Measurements from ENCODE around the gene CENPS. TPM values are rescaled to one million over a fixed set of nuclear protein-coding genes. Genes with fewer than 3 reads are reported as not detected.
A peak's percentile ranks its signal among the peaks of the same experiment; 100 is the strongest.

Gene CENPS
- total and polyA plus RNA-seq, 2 donors (not counting 1 experiment from before 2014, with no cell fraction given): 10.2 to 11.9 TPM

DNA sequence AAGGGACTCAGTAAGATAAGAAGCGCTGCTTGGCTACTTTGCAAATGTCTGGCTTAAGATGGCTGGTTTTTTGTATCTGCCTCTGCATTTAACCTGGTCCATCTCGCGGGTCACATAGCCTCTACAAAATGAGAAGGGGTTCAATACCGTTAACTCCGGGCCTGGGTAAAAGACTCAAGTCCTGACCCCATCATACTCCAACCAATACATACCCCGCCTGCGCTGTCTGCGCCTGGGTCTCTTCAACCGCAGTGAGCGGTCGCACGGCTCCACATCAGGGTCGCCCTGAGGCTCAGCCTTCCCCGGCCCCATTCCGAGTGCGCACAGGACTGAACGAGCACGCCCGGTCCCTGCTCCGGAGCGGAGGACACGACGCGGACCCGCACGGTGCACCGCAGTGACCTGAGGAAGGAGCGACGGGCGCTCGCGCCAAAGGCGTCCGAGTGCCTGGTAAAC, 31.9 kb upstream of the CENPS start:
- Histone ChIP-seq H4K20me1 (ENCODE audit: control insufficient read depth, extremely low read depth, insufficient read depth, low read length) (no peaks in the 10 kb centered on the region), H3K9ac (ENCODE audit: insufficient read depth, low read length) (peak overlapping the region; percentile 69), H3K27ac (ENCODE audit: insufficient read depth, low read length) (peak overlapping the region; percentile 79), H2AFZ (ENCODE audit: low read length) (peak overlapping the region; percentile 87), H3K4me1 (ENCODE audit: control insufficient read depth, extremely low read depth, insufficient read depth, low read length) (peaks cover 8% of the 10 kb centered on the region), H3K79me2 (ENCODE audit: control insufficient read depth, insufficient read depth, low read length) (peaks cover 24% of the 10 kb centered on the region), H3K9me3 (ENCODE audit: control insufficient read depth, insufficient read depth, low read depth, low read length) (no peaks in the 10 kb centered on the region), H3K4me3 (replicated peaks in 1 of 4; ENCODE audit: control extremely low read depth in 1 of 4, insufficient read depth in 1 of 4, low read depth in 3 of 4, low read length in 4 of 4) (peak overlapping the region; percentile 67 to 94 (median 72)), H3K4me2 (ENCODE audit: extremely low read depth, insufficient read depth, low read length) (peak overlapping the region; percentile 93), H3K36me3 (ENCODE audit: control insufficient read depth, insufficient read depth, low read length) (no peaks in the 10 kb centered on the region), H3K27me3 (ENCODE audit: control insufficient read depth, insufficient read depth, low read length) (no peaks in the 10 kb centered on the region)
- TF ChIP-seq, protein P1, sequence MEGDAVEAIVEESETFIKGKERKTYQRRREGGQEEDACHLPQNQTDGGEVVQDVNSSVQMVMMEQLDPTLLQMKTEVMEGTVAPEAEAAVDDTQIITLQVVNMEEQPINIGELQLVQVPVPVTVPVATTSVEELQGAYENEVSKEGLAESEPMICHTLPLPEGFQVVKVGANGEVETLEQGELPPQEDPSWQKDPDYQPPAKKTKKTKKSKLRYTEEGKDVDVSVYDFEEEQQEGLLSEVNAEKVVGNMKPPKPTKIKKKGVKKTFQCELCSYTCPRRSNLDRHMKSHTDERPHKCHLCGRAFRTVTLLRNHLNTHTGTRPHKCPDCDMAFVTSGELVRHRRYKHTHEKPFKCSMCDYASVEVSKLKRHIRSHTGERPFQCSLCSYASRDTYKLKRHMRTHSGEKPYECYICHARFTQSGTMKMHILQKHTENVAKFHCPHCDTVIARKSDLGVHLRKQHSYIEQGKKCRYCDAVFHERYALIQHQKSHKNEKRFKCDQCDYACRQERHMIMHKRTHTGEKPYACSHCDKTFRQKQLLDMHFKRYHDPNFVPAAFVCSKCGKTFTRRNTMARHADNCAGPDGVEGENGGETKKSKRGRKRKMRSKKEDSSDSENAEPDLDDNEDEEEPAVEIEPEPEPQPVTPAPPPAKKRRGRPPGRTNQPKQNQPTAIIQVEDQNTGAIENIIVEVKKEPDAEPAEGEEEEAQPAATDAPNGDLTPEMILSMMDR (conservative IDR thresholded peaks at IDR 0.05 in 1 of 2, IDR thresholded peaks at IDR 0.05 in 1 of 2; ENCODE audit: low read depth in 1 of 2, low read length in 2 of 2): no peak
- TF ChIP-seq EZH2 (IDR thresholded peaks at IDR 0.05; ENCODE audit: low read length, missing control alignments): no peak
- DNase-seq (ENCODE audit: low read depth in 2 of 2): no peak

GRCh38 chr1:10398734-10399443, 31.3 kb upstream of the CENPS start, which contains the start of gene PGD:
Gene PGD (plus strand): TSS chr1:10399064. CDS start chr1:10399118, 54 bp downstream.
- Histone ChIP-seq H3K79me2 (ENCODE audit: control insufficient read depth, insufficient read depth, low read length) (peaks cover 24% of the 10 kb centered on the region), H3K36me3 (ENCODE audit: control insufficient read depth, insufficient read depth, low read length) (no peaks in the 10 kb centered on the region), H3K9me3 (ENCODE audit: control insufficient read depth, insufficient read depth, low read depth, low read length) (no peaks in the 10 kb centered on the region), H4K20me1 (ENCODE audit: control insufficient read depth, extremely low read depth, insufficient read depth, low read length) (no peaks in the 10 kb centered on the region), H2AFZ (ENCODE audit: low read length) (peak within 1 kb of the TSS; percentile 87), H3K4me2 (ENCODE audit: extremely low read depth, insufficient read depth, low read length) (peak within 1 kb of the TSS; percentile 93), H3K27ac (ENCODE audit: insufficient read depth, low read length) (peak within 1 kb of the TSS; percentile 79), H3K4me1 (ENCODE audit: control insufficient read depth, extremely low read depth, insufficient read depth, low read length) (peaks cover 8% of the 10 kb centered on the region), H3K9ac (ENCODE audit: insufficient read depth, low read length) (peak within 1 kb of the TSS; percentile 85), H3K4me3 (replicated peaks in 1 of 4; ENCODE audit: control extremely low read depth in 1 of 4, insufficient read depth in 1 of 4, low read depth in 3 of 4, low read length in 4 of 4) (peak within 1 kb of the TSS; percentile 71 to 94 (median 74)), H3K27me3 (ENCODE audit: control insufficient read depth, insufficient read depth, low read length) (no peaks in the 10 kb centered on the region)
- TF ChIP-seq, protein P1 (conservative IDR thresholded peaks at IDR 0.05 in 1 of 2, IDR thresholded peaks at IDR 0.05 in 1 of 2; ENCODE audit: low read depth in 1 of 2, low read length in 2 of 2): peak in 1 of 2 donors; percentile 7
- TF ChIP-seq EZH2 (IDR thresholded peaks at IDR 0.05; ENCODE audit: low read length, missing control alignments): no peak
- DNase-seq (ENCODE audit: low read depth in 2 of 2): peak; percentile 97 to 98

DNA sequence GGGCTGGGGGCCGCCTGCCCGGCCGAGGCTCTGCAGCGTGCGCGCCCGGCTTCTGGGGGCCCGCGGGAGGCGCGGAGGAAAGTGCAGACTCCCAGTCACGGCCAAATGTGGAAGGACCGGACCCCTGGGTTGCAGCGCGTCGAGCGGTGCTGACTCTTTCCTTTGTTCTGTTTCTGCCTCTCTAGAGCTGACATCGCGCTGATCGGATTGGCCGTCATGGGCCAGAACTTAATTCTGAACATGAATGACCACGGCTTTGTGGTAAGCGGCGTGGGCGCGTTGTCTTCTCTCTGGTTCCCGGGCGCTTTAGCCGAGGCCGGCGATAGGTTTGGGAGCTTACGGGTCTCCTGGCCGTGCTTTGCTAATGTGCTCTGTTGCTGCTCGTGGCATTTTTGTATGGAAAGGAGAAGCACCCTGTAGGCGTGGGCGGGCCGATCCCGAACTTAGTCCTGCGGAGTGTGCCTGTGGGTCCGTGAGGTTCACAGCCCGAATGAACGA, 30.7 kb upstream of the CENPS start:
- Histone ChIP-seq H3K9ac (ENCODE audit: insufficient read depth, low read length) (peak overlapping the region; percentile 85), H3K79me2 (ENCODE audit: control insufficient read depth, insufficient read depth, low read length) (peaks cover 24% of the 10 kb centered on the region), H2AFZ (ENCODE audit: low read length) (no peak overlapping the region), H3K27ac (ENCODE audit: insufficient read depth, low read length) (peak overlapping the region; percentile 78), H3K9me3 (ENCODE audit: control insufficient read depth, insufficient read depth, low read depth, low read length) (no peaks in the 10 kb centered on the region), H3K36me3 (ENCODE audit: control insufficient read depth, insufficient read depth, low read length) (peaks cover 1% of the 10 kb centered on the region), H3K4me2 (ENCODE audit: extremely low read depth, insufficient read depth, low read length) (peak overlapping the region; percentile 92), H3K27me3 (ENCODE audit: control insufficient read depth, insufficient read depth, low read length) (no peaks in the 10 kb centered on the region), H3K4me1 (ENCODE audit: control insufficient read depth, extremely low read depth, insufficient read depth, low read length) (peaks cover 8% of the 10 kb centered on the region), H4K20me1 (ENCODE audit: control insufficient read depth, extremely low read depth, insufficient read depth, low read length) (no peaks in the 10 kb centered on the region), H3K4me3 (replicated peaks in 1 of 4; ENCODE audit: control extremely low read depth in 1 of 4, insufficient read depth in 1 of 4, low read depth in 3 of 4, low read length in 4 of 4) (peak overlapping the region; percentile 70 to 94 (median 73))
- peak; percentile 35 to 71 for DNase-seq (ENCODE audit: low read depth in 2 of 2)
- TF ChIP-seq, protein P1 (conservative IDR thresholded peaks at IDR 0.05 in 1 of 2, IDR thresholded peaks at IDR 0.05 in 1 of 2; ENCODE audit: low read depth in 1 of 2, low read length in 2 of 2): no peak
- TF ChIP-seq EZH2 (IDR thresholded peaks at IDR 0.05; ENCODE audit: low read length, missing control alignments): no peak
